ENCODE results near the gene OSTF1.

OSTF1 gene

DNA sequence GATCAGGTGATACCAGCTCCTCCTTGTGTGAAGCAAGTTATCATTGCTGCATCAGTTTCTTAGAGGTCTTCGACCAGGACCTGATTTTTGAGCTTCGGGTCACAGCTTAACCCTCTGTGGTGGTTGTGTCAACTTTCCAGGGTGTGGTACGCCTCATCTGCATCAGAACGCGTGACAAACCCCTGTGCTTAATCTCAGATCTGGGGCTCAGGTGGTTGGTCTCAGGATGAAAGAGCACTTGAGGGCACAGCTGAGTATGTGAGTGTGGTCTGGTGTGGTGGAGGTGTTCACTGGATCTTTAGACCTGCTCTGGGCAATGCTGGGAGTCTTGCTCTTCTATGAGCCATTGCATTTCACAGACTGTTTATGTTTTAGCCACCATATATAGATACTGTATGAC is 64.1 kb downstream of the OSTF1 start:
- H3K4me3 ChIP-seq (ENCODE audit: low read depth, low read length), result no peak overlapping the region
- no peak for DNase-seq (ENCODE audit: low read depth)
- TF ChIP-seq MYC (IDR thresholded peaks at IDR 0.05; ENCODE audit: low read depth, low read length) (no peak), POLR2A (IDR thresholded peaks at IDR 0.05; ENCODE audit: extremely low read depth, insufficient read length) (no peak)
- TF ChIP-seq, protein P1, sequence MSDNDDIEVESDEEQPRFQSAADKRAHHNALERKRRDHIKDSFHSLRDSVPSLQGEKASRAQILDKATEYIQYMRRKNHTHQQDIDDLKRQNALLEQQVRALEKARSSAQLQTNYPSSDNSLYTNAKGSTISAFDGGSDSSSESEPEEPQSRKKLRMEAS (IDR thresholded peaks at IDR 0.05; ENCODE audit: low read depth, low read length), result no peak
- TF ChIP-seq, protein P2, sequence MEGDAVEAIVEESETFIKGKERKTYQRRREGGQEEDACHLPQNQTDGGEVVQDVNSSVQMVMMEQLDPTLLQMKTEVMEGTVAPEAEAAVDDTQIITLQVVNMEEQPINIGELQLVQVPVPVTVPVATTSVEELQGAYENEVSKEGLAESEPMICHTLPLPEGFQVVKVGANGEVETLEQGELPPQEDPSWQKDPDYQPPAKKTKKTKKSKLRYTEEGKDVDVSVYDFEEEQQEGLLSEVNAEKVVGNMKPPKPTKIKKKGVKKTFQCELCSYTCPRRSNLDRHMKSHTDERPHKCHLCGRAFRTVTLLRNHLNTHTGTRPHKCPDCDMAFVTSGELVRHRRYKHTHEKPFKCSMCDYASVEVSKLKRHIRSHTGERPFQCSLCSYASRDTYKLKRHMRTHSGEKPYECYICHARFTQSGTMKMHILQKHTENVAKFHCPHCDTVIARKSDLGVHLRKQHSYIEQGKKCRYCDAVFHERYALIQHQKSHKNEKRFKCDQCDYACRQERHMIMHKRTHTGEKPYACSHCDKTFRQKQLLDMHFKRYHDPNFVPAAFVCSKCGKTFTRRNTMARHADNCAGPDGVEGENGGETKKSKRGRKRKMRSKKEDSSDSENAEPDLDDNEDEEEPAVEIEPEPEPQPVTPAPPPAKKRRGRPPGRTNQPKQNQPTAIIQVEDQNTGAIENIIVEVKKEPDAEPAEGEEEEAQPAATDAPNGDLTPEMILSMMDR (IDR thresholded peaks at IDR 0.05; ENCODE audit: low read depth, low read length), result no peak

DNA sequence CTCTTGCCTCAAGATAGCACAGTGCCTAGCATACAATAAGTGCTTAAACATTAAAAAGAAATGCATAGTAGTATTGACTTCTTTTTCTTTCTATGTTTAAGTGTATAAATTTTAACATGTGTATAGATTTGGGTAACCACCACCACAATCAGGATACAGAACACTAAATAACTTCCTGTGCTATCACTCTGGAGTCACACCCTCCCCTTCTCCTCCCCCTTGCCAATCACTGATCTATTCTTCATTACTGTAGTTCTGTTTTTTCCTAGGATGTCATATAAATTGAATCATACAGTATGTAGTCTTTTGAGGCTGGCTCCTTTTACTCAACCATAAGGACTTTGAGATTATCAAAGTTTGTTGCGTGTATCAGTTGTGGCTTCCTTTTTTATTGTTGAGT is 68.5 kb downstream of the OSTF1 start:
- DNase-seq (ENCODE audit: low read depth), result no peak
- no peak overlapping the region for H3K4me3 ChIP-seq (ENCODE audit: low read depth, low read length)
- TF ChIP-seq MYC (IDR thresholded peaks at IDR 0.05; ENCODE audit: low read depth, low read length) (no peak), POLR2A (IDR thresholded peaks at IDR 0.05; ENCODE audit: extremely low read depth, insufficient read length) (no peak)
- TF ChIP-seq, protein P1 (IDR thresholded peaks at IDR 0.05; ENCODE audit: low read depth, low read length), result no peak
- TF ChIP-seq, protein P2 (IDR thresholded peaks at IDR 0.05; ENCODE audit: low read depth, low read length), result no peak

DNA sequence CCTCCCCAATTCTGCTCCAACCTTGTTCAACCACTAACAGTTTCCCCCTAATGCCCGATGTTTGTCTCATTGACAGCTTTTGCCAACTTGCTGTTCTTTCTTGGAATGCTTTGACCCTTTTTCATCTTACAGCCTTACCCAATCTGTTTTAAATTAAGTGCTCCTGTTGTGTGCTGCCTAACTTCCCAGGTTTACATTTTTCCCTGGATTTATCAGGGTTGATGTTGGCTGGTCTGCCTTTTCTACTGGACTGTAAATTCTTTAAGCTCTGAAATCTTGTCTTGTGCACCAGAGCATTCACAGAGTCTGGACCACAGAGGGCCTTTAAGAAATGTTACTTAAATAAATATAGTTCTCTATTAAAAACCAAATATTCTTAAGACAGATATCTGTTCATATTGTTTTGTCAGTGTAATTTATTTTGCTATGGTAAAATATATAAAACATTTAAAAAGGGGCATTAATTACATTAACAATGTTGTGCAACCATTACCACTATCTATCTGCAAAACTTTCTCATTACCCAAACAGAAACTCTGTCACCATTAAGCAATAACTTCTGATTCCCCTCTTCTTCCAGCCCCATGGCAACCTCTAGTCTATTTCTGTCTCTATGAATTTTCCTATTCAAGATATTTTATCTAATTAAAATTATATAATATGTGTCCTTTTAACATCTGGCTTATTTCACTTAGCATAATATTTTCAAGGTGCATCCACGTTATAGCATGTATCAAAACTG is 73.0 kb downstream of the OSTF1 start:
- TF ChIP-seq POLR2A (IDR thresholded peaks at IDR 0.05; ENCODE audit: extremely low read depth, insufficient read length) (no peak), MYC (IDR thresholded peaks at IDR 0.05; ENCODE audit: low read depth, low read length) (no peak)
- TF ChIP-seq, protein P2 (IDR thresholded peaks at IDR 0.05; ENCODE audit: low read depth, low read length), result no peak
- TF ChIP-seq, protein P1 (IDR thresholded peaks at IDR 0.05; ENCODE audit: low read depth, low read length), result no peak
- no peak for DNase-seq (ENCODE audit: low read depth)

DNA sequence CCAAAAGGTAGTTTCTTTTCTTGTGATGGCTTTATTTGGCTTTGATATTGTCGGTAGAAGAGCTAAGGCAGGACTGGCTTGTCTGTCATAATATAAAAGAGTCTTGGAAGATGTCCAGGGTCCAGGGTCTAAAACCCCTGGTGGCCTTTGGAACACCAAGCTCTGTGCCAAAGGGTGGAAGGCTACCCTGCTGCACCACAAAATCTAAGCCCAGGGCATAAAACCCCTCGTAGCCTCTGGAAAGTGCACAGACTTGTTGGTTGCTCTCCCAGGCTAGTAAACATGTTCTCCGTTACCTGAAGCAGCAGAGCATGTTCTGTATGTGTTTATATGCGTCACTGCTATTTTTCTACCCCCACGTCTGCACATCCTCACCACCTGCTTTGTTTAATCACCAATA is 75.5 kb downstream of the OSTF1 start:
- H3K4me3 ChIP-seq (ENCODE audit: low read depth, low read length), result no peak overlapping the region
- DNase-seq (ENCODE audit: low read depth), result no peak
- TF ChIP-seq, protein P2 (IDR thresholded peaks at IDR 0.05; ENCODE audit: low read depth, low read length), result no peak
- TF ChIP-seq, protein P1 (IDR thresholded peaks at IDR 0.05; ENCODE audit: low read depth, low read length), result no peak
- no peak for TF ChIP-seq MYC (IDR thresholded peaks at IDR 0.05; ENCODE audit: low read depth, low read length)
- no peak for TF ChIP-seq POLR2A (IDR thresholded peaks at IDR 0.05; ENCODE audit: extremely low read depth, insufficient read length)

More for the DNA sequence above, 73.0 kb downstream of the OSTF1 start:
- no peak overlapping the region for H3K4me3 ChIP-seq (ENCODE audit: low read depth, low read length)

DNA sequence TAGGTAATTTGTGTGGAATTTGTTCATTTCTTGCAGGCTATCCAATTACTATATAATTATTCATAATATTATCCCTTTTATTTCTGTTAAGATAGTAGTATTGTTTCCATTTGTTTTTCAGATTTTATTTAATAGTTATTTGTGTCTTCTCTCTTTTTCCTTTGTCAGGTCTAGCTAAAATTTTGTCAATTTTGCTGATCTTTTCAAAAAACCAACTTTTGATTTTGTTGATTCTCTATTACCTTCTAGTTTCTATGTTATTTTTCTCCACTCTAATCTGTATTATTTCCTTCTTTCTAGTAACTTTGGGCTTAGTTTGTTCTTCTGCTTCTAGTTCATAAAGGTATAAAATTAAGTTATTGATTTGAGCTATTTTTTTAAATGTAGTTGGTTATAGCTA is 76.3 kb downstream of the OSTF1 start:
- TF ChIP-seq, protein P1 (IDR thresholded peaks at IDR 0.05; ENCODE audit: low read depth, low read length), result no peak
- TF ChIP-seq MYC (IDR thresholded peaks at IDR 0.05; ENCODE audit: low read depth, low read length), result no peak
- no peak for DNase-seq (ENCODE audit: low read depth)
- no peak overlapping the region for H3K4me3 ChIP-seq (ENCODE audit: low read depth, low read length)

DNA sequence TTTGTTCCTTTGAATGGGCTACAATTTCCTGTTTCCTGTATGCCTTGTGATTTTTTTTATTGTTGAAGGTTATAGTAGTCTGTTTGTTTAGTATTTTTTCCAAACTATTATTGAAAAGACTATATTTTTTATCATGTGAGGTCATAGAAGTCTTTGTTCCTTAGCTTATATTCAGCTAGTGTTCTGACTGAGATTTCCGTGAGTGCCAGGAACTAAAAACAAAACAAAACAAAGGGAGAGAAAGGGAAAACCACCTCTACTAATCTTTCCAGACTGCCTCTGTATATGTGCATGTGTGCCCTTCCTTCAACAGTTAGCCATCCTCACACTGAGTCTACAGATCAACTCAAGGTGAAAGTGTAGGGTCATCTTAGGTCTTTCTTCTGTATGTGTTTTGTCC is 79.0 kb downstream of the OSTF1 start:
- TF ChIP-seq, protein P1 (IDR thresholded peaks at IDR 0.05; ENCODE audit: low read depth, low read length), result no peak
- TF ChIP-seq POLR2A (IDR thresholded peaks at IDR 0.05; ENCODE audit: extremely low read depth, insufficient read length) (no peak), MYC (IDR thresholded peaks at IDR 0.05; ENCODE audit: low read depth, low read length) (no peak)
- TF ChIP-seq, protein P2 (IDR thresholded peaks at IDR 0.05; ENCODE audit: low read depth, low read length), result no peak
- DNase-seq (ENCODE audit: low read depth), result no peak
- no peak overlapping the region for H3K4me3 ChIP-seq (ENCODE audit: low read depth, low read length)

All from NB4 (cell line).